Measurements from ENCODE around the gene CAMK2D. TPM values are rescaled to one million over a fixed set of nuclear protein-coding genes. Genes with fewer than 3 reads are reported as not detected.

CAMK2D gene
- total RNA-seq, 4 donors from 2014 or later, result 57.3 to 78.4 (median 61.8) TPM

GRCh38 chr4:113662581-113662980 is 99.0 kb downstream of the CAMK2D start:
- Histone ChIP-seq H3K4me3 (replicated peaks in 1 of 3) (no peak overlapping the region), H3K27me3 (no peaks in the 10 kb centered on the region), H3K4me1 (peaks cover 2 to 4% of the 10 kb centered on the region in 2 donors), H3K27ac (no peak overlapping the region), H3K36me3 (no peaks in the 10 kb centered on the region), H3K9me3 (no peaks in the 10 kb centered on the region)
- TF ChIP-seq CTCF (IDR thresholded peaks at IDR 0.05) (no peak), POLR2A (IDR thresholded peaks at IDR 0.05) (no peak)
- 80 to 95% methylated on average over 3 of the region's 3 CpGs for WGBS, 2 donors
- intact Hi-C loops (cut with DNase I), result no loop called here
- no peak for DNase-seq

- 97 to 100% methylated on average over 1 of the region's 1 CpG for WGBS, 2 donors
- H3K9me3 ChIP-seq, result no peaks in the 10 kb centered on the region
- TF ChIP-seq POLR2A (IDR thresholded peaks at IDR 0.05) (no peak), CTCF (IDR thresholded peaks at IDR 0.05) (no peak)
- H3K36me3 ChIP-seq, result no peaks in the 10 kb centered on the region
- H3K4me3 ChIP-seq (replicated peaks in 1 of 3), result no peak overlapping the region
- intact Hi-C loops (cut with DNase I), result no loop called here
- no peaks in the 10 kb centered on the region for H3K27me3 ChIP-seq
- peaks cover 10 to 13% of the 10 kb centered on the region in 2 donors for H3K4me1 ChIP-seq
- no peak overlapping the region for H3K27ac ChIP-seq
- DNase-seq, result no peak
Measured at GRCh38 chr4:113659127-113659526, 102.4 kb downstream of the CAMK2D start.

- WGBS, 2 donors, result 58 to 62% methylated on average over 3 of the region's 3 CpGs
- no peaks in the 10 kb centered on the region for H3K36me3 ChIP-seq
- intact Hi-C loops (cut with DNase I), result no loop called here
- no peak overlapping the region for H3K4me3 ChIP-seq (replicated peaks in 1 of 3)
- DNase-seq, result no peak
- H3K4me1 ChIP-seq, result peaks cover 10 to 13% of the 10 kb centered on the region in 2 donors
- H3K27ac ChIP-seq, result peak overlapping the region in 1 of 3 donors; percentile 9
- H3K27me3 ChIP-seq, result no peaks in the 10 kb centered on the region
- TF ChIP-seq POLR2A (IDR thresholded peaks at IDR 0.05), result no peak
- TF ChIP-seq CTCF (IDR thresholded peaks at IDR 0.05), result no peak
- no peaks in the 10 kb centered on the region for H3K9me3 ChIP-seq
Measured at GRCh38 chr4:113657586-113658233, 103.8 kb downstream of the CAMK2D start.

- intact Hi-C loops (cut with DNase I), result no loop called here
- H3K4me1 ChIP-seq, result peaks cover 10 to 13% of the 10 kb centered on the region in 2 donors
- H3K9me3 ChIP-seq, result no peaks in the 10 kb centered on the region
- H3K4me3 ChIP-seq (replicated peaks in 1 of 3), result no peak overlapping the region
- no peaks in the 10 kb centered on the region for H3K36me3 ChIP-seq
- TF ChIP-seq POLR2A (IDR thresholded peaks at IDR 0.05), result no peak
- TF ChIP-seq CTCF (IDR thresholded peaks at IDR 0.05), result no peak
- DNase-seq, result no peak
- H3K27ac ChIP-seq, result no peak overlapping the region
- no peaks in the 10 kb centered on the region for H3K27me3 ChIP-seq
- 93 to 95% methylated on average over 3 of the region's 3 CpGs for WGBS, 2 donors
Measured at GRCh38 chr4:113653871-113654270, 107.7 kb downstream of the CAMK2D start.

DNA sequence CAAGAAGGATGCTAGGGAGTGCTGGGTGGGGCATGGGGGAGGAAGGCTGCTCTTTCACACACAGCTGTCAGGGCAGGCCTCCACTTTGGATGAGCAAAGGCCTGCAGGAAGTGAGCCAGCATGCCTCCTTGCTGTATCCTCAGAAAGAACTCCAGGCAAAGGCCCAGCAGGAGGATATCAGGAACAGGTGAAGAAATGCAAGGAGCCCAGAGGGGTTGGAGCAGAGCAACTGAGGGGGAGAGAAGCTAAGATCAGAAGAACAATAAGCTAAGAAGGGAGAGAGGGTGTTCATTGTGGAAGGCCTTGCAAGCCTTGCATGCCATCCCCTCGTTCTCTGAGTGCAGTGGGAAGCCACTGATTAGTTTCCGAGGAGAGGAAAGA is 115.1 kb downstream of the CAMK2D start:
- Histone ChIP-seq H3K9me3 (no peaks in the 10 kb centered on the region), H3K27me3 (no peaks in the 10 kb centered on the region), H3K4me1 (peaks cover 33 to 39% of the 10 kb centered on the region in 2 donors), H3K36me3 (no peaks in the 10 kb centered on the region), H3K4me3 (replicated peaks in 1 of 3) (no peak overlapping the region), H3K27ac (peak overlapping the region; percentile 83 to 92 (median 87))
- 93 to 94% methylated on average over 2 of the region's 2 CpGs for WGBS, 2 donors
- DNase-seq, result no peak
- intact Hi-C loops (cut with DNase I), result no loop called here
- no peak for TF ChIP-seq CTCF (IDR thresholded peaks at IDR 0.05)
- TF ChIP-seq POLR2A (IDR thresholded peaks at IDR 0.05), result no peak

Data from thyroid gland (tissue), 4 donors.